Measurements from ENCODE around the gene KIAA0586.

Gene KIAA0586

DNA sequence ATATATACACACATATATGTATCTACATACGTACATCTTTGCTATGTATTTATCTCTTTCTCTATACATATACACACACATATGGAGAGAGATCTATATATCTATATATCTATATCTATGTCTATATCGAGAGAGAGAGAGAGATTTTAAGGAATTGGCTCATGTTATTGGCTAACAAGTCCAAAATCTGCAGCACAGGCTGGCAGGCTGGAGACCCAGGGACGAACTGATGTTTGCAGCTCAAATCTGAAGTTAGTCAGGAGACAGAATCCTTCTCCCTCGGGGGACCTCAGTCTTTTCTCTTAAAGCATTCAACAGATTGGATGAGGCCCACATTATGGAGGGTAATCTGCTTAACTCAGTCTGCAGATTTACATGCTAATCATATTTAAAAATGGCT, 169.5 kb downstream of the KIAA0586 start:
- Histone ChIP-seq H3K4me3 (ENCODE audit: low read depth, low read length) (no peak overlapping the region), H3K36me3 (ENCODE audit: control insufficient read depth, insufficient read depth, low read length) (no peaks in the 10 kb centered on the region), H3K4me1 (ENCODE audit: control insufficient read depth, insufficient read depth, low read length) (peaks cover 15% of the 10 kb centered on the region), H3K27ac (ENCODE audit: low read depth, low read length) (no peak overlapping the region), H3K27me3 (ENCODE audit: control insufficient read depth, insufficient read depth, low read length) (no peaks in the 10 kb centered on the region), H3K9ac (ENCODE audit: low read length) (no peak overlapping the region), H3K9me3 (ENCODE audit: control insufficient read depth, insufficient read depth, low read depth, low read length) (no peaks in the 10 kb centered on the region)

- Histone ChIP-seq H3K4me3 (ENCODE audit: low read depth, low read length) (no peak overlapping the region), H3K9ac (ENCODE audit: low read length) (no peak overlapping the region), H3K27ac (ENCODE audit: low read depth, low read length) (no peak overlapping the region), H3K9me3 (ENCODE audit: control insufficient read depth, insufficient read depth, low read depth, low read length) (no peaks in the 10 kb centered on the region), H3K4me1 (ENCODE audit: control insufficient read depth, insufficient read depth, low read length) (peaks cover 15% of the 10 kb centered on the region), H3K27me3 (ENCODE audit: control insufficient read depth, insufficient read depth, low read length) (no peaks in the 10 kb centered on the region), H3K36me3 (ENCODE audit: control insufficient read depth, insufficient read depth, low read length) (no peaks in the 10 kb centered on the region)
Observed at GRCh38 chr14:58598028-58598803, 170.7 kb downstream of the KIAA0586 start.

DNA sequence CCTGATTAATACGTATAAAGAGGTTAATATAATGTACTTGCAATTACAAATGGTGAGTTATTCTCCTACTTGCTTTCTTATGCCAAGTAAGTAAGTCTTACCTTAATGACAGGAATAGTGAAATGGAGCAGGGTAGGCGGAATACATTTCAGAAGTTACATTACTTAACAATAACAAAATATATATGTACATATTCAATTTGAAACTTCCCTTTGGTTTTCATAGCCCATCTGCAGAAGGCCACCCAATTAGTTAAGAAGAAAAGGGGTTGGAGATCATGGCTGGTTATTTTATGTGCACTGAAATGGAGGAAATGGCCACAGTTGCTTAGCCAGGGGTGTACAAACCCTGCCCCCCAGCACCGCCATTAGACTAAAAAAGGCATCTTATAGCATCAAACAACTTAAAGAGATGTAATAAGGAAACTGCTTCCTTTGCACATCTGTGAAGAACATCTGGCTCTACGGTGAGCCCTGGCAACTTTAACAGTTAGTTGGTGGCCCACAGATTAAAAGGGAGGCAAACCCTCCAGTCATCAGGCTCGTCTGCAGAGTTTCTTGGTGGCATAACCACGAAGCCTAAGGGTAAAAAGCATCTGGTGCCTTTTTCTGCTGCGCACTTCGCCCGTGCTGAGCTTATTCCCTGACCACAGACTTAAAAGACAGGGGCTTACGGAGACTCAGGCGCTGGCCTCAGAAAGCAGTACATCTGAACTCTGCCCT, 171.4 kb downstream of the KIAA0586 start:
- Histone ChIP-seq H3K4me3 (ENCODE audit: low read depth, low read length) (no peak overlapping the region), H3K9me3 (ENCODE audit: control insufficient read depth, insufficient read depth, low read depth, low read length) (no peaks in the 10 kb centered on the region), H3K36me3 (ENCODE audit: control insufficient read depth, insufficient read depth, low read length) (no peaks in the 10 kb centered on the region), H3K27ac (ENCODE audit: low read depth, low read length) (no peak overlapping the region), H3K9ac (ENCODE audit: low read length) (no peak overlapping the region), H3K4me1 (ENCODE audit: control insufficient read depth, insufficient read depth, low read length) (peaks cover 15% of the 10 kb centered on the region), H3K27me3 (ENCODE audit: control insufficient read depth, insufficient read depth, low read length) (no peaks in the 10 kb centered on the region)

GRCh38 chr14:58599707-58600106, 172.2 kb downstream of the KIAA0586 start:
- no peak overlapping the region for H3K27ac ChIP-seq (ENCODE audit: low read depth, low read length)
- peaks cover 15% of the 10 kb centered on the region for H3K4me1 ChIP-seq (ENCODE audit: control insufficient read depth, insufficient read depth, low read length)
- H3K27me3 ChIP-seq (ENCODE audit: control insufficient read depth, insufficient read depth, low read length): no peaks in the 10 kb centered on the region
- no peaks in the 10 kb centered on the region for H3K9me3 ChIP-seq (ENCODE audit: control insufficient read depth, insufficient read depth, low read depth, low read length)
- no peak overlapping the region for H3K9ac ChIP-seq (ENCODE audit: low read length)
- H3K4me3 ChIP-seq (ENCODE audit: low read depth, low read length): no peak overlapping the region
- no peaks in the 10 kb centered on the region for H3K36me3 ChIP-seq (ENCODE audit: control insufficient read depth, insufficient read depth, low read length)

Measured in HUES6 (cell line).